Brain microvascular endothelial cell (primary cell): ENCODE measurements around the gene ARR3.

Source experiments
- DNase-seq: peaks from one replicate; pipeline ENCODE4 v3.0.0-alpha.2; 2020
- H3K27ac ChIP-seq: fragments of 250-450 bp; sonication (Bioruptor Pico); 2 replicates; pipeline ENCODE4 v1.5.1; 2020; ENCODE audit warnings: mild to moderate bottlenecking, moderate library complexity
- H3K27me3 ChIP-seq: fragments of 250-450 bp; sonication (Bioruptor Pico); replicated peaks from 2 replicates; pipeline ENCODE4 v1.5.1; 2020; ENCODE audit warnings: mild to moderate bottlenecking
- H3K36me3 ChIP-seq: fragments of 250-450 bp; sonication (Bioruptor Pico); replicated peaks from 2 replicates; pipeline ENCODE4 v1.5.1; 2020; ENCODE audit warnings: mild to moderate bottlenecking
- H3K4me3 ChIP-seq: 2 replicates; pipeline ENCODE4 v1.5.1; 2011; ENCODE audit warnings: low read depth, mild to moderate bottlenecking, control low read depth, low read length, moderate library complexity
- CTCF ChIP-seq: IDR thresholded peaks from 2 replicates; pipeline ENCODE4 v1.5.1; 2011; ENCODE audit warnings: low read depth, mild to moderate bottlenecking, moderate library complexity, low read length, control low read depth, inconsistent platforms; ENCODE audit errors: missing control alignments
- in situ Hi-C: cut with HindIII; loops from 2 replicates; pipeline ENCODE4 v1.10.0; 2017; ENCODE audit warnings: low sequenced_read_pairs, low pct_ligation_motif_present

ARR3 gene

GRCh38 chrX:70253377-70254062 lies 14.6 kb upstream of the ARR3 start:
- no peak for DNase-seq
- Histone ChIP-seq H3K4me3 (no peak overlapping the region), H3K27ac (no peak overlapping the region), H3K27me3 (no peaks in the 10 kb centered on the region), H3K36me3 (no peaks in the 10 kb centered on the region)
- in situ Hi-C loops: no loop called here
- TF ChIP-seq CTCF: no peak

GRCh38 chrX:70254063-70254400 lies 14.1 kb upstream of the ARR3 start:
- TF ChIP-seq CTCF: no peak
- H3K36me3 ChIP-seq: no peaks in the 10 kb centered on the region
- in situ Hi-C loops: no loop called here
- DNase-seq: no peak
- H3K27ac ChIP-seq: no peak overlapping the region
- H3K27me3 ChIP-seq: no peaks in the 10 kb centered on the region
- no peak overlapping the region for H3K4me3 ChIP-seq

GRCh38 chrX:70254909-70255308 lies 13.2 kb upstream of the ARR3 start:
- H3K27me3 ChIP-seq: no peaks in the 10 kb centered on the region
- no peaks in the 10 kb centered on the region for H3K36me3 ChIP-seq
- no peak for DNase-seq
- TF ChIP-seq CTCF: no peak
- in situ Hi-C loops: no loop called here
- no peak overlapping the region for H3K27ac ChIP-seq
- H3K4me3 ChIP-seq: no peak overlapping the region

- no peak overlapping the region for H3K4me3 ChIP-seq
- no peak for DNase-seq
- no peaks in the 10 kb centered on the region for H3K27me3 ChIP-seq
- H3K36me3 ChIP-seq: no peaks in the 10 kb centered on the region
- TF ChIP-seq CTCF: no peak
- in situ Hi-C loops: no loop called here
- H3K27ac ChIP-seq: no peak overlapping the region
Observed at GRCh38 chrX:70255452-70255851, 12.7 kb upstream of the ARR3 start.

- TF ChIP-seq CTCF: no peak
- H3K4me3 ChIP-seq: no peak overlapping the region
- H3K27ac ChIP-seq: no peak overlapping the region
- no peaks in the 10 kb centered on the region for H3K27me3 ChIP-seq
- no peak for DNase-seq
- H3K36me3 ChIP-seq: no peaks in the 10 kb centered on the region
- in situ Hi-C loops: no loop called here
Observed at GRCh38 chrX:70257423-70258288, 10.5 kb upstream of the ARR3 start.

GRCh38 chrX:70260104-70260503 lies 8.0 kb upstream of the ARR3 start, which contains the start of gene P2RY4:
Gene P2RY4, minus strand, starts transcription at chrX:70260204. Its CDS starts 580 bp downstream, at chrX:70259624.
- no peak within 1 kb of the TSS for H3K27ac ChIP-seq
- no peak for DNase-seq
- H3K36me3 ChIP-seq: no peaks in the 10 kb centered on the region
- no peak for TF ChIP-seq CTCF
- in situ Hi-C loops: no loop called here
- H3K4me3 ChIP-seq: no peak within 1 kb of the TSS
- no peaks in the 10 kb centered on the region for H3K27me3 ChIP-seq
